ENCODE data around the gene UCN3. TPM values are rescaled to one million over a fixed set of nuclear protein-coding genes. Genes with fewer than 3 reads are reported as not detected.

UCN3 gene
- total RNA-seq, 1 experiment from 2014 or later, result not detected

- H3K27ac ChIP-seq, result no peak overlapping the region
- no peaks in the 10 kb centered on the region for H3K36me3 ChIP-seq
- H3K4me1 ChIP-seq (replicated peaks), result no peaks in the 10 kb centered on the region
- no peak for DNase-seq (ENCODE audit: low read depth in 1 of 2, low spot score in 2 of 2)
- peaks cover 19% of the 10 kb centered on the region for H3K27me3 ChIP-seq (replicated peaks)
- no peaks in the 10 kb centered on the region for H3K9me3 ChIP-seq (replicated peaks)
- no peak overlapping the region for H3K4me3 ChIP-seq
Observed at GRCh38 chr10:5349362-5349761, 15.4 kb upstream of the UCN3 start.

GRCh38 chr10:5354068-5354467, 10.7 kb upstream of the UCN3 start:
- Histone ChIP-seq H3K4me1 (replicated peaks) (no peaks in the 10 kb centered on the region), H3K9me3 (replicated peaks) (no peaks in the 10 kb centered on the region), H3K27ac (no peak overlapping the region), H3K4me3 (no peak overlapping the region), H3K36me3 (no peaks in the 10 kb centered on the region), H3K27me3 (replicated peaks) (peaks cover 17% of the 10 kb centered on the region)
- no peak for DNase-seq (ENCODE audit: low read depth in 1 of 2, low spot score in 2 of 2)

- no peaks in the 10 kb centered on the region for H3K4me1 ChIP-seq (replicated peaks)
- no peaks in the 10 kb centered on the region for H3K9me3 ChIP-seq (replicated peaks)
- DNase-seq (ENCODE audit: low read depth in 1 of 2, low spot score in 2 of 2), result no peak
- no peaks in the 10 kb centered on the region for H3K36me3 ChIP-seq
- H3K27me3 ChIP-seq (replicated peaks), result peaks cover 15% of the 10 kb centered on the region
- no peak overlapping the region for H3K27ac ChIP-seq
- no peak overlapping the region for H3K4me3 ChIP-seq
Observed at GRCh38 chr10:5355594-5356301, 9.0 kb upstream of the UCN3 start.

- Histone ChIP-seq H3K9me3 (replicated peaks) (no peaks in the 10 kb centered on the region), H3K36me3 (no peaks in the 10 kb centered on the region), H3K4me3 (no peak overlapping the region), H3K27me3 (replicated peaks) (peaks cover 18% of the 10 kb centered on the region), H3K27ac (no peak overlapping the region), H3K4me1 (replicated peaks) (no peaks in the 10 kb centered on the region)
- DNase-seq (ENCODE audit: low read depth in 1 of 2, low spot score in 2 of 2), result no peak
Observed at GRCh38 chr10:5356302-5356763, 8.4 kb upstream of the UCN3 start.

GRCh38 chr10:5360318-5360915, 4.3 kb upstream of the UCN3 start:
- DNase-seq (ENCODE audit: low read depth in 1 of 2, low spot score in 2 of 2), result no peak
- Histone ChIP-seq H3K4me3 (no peak overlapping the region), H3K36me3 (no peaks in the 10 kb centered on the region), H3K4me1 (replicated peaks) (no peaks in the 10 kb centered on the region), H3K27ac (no peak overlapping the region), H3K9me3 (replicated peaks) (no peaks in the 10 kb centered on the region), H3K27me3 (replicated peaks) (peaks cover 21% of the 10 kb centered on the region)

GRCh38 chr10:5361966-5362365, 2.8 kb upstream of the UCN3 start:
- H3K27me3 ChIP-seq (replicated peaks), result peaks cover 23% of the 10 kb centered on the region

GRCh38 chr10:5362873-5363272, 1.9 kb upstream of the UCN3 start:
- DNase-seq (ENCODE audit: low read depth in 1 of 2, low spot score in 2 of 2), result no peak
- H3K36me3 ChIP-seq, result no peaks in the 10 kb centered on the region
- no peaks in the 10 kb centered on the region for H3K9me3 ChIP-seq (replicated peaks)
- H3K4me1 ChIP-seq (replicated peaks), result no peaks in the 10 kb centered on the region
- H3K27ac ChIP-seq, result no peak overlapping the region
- no peak overlapping the region for H3K4me3 ChIP-seq
- peaks cover 26% of the 10 kb centered on the region for H3K27me3 ChIP-seq (replicated peaks)

More at GRCh38 chr10:5361966-5362365, 2.8 kb upstream of the UCN3 start:
- H3K36me3 ChIP-seq, result no peaks in the 10 kb centered on the region
- no peaks in the 10 kb centered on the region for H3K9me3 ChIP-seq (replicated peaks)
- DNase-seq (ENCODE audit: low read depth in 1 of 2, low spot score in 2 of 2), result no peak
- H3K4me3 ChIP-seq, result no peak overlapping the region
- H3K27ac ChIP-seq, result no peak overlapping the region
- no peaks in the 10 kb centered on the region for H3K4me1 ChIP-seq (replicated peaks)

- H3K4me1 ChIP-seq (replicated peaks), result no peaks in the 10 kb centered on the region
Observed at GRCh38 chr10:5364374-5364773, 392 bp upstream of the UCN3 start.

GRCh38 chr10:5365928-5366327, 1.2 kb downstream of the UCN3 start:
- Histone ChIP-seq H3K27me3 (replicated peaks) (peaks cover 12% of the 10 kb centered on the region), H3K4me3 (no peak overlapping the region), H3K27ac (no peak overlapping the region), H3K4me1 (replicated peaks) (no peaks in the 10 kb centered on the region), H3K36me3 (no peaks in the 10 kb centered on the region), H3K9me3 (replicated peaks) (no peaks in the 10 kb centered on the region)
- DNase-seq (ENCODE audit: low read depth in 1 of 2, low spot score in 2 of 2), result no peak

More at GRCh38 chr10:5364374-5364773, 392 bp upstream of the UCN3 start:
- no peak overlapping the region for H3K27ac ChIP-seq
- H3K27me3 ChIP-seq (replicated peaks), result peaks cover 22% of the 10 kb centered on the region
- no peaks in the 10 kb centered on the region for H3K9me3 ChIP-seq (replicated peaks)
- H3K36me3 ChIP-seq, result no peaks in the 10 kb centered on the region
- no peak overlapping the region for H3K4me3 ChIP-seq
- DNase-seq (ENCODE audit: low read depth in 1 of 2, low spot score in 2 of 2), result no peak

GRCh38 chr10:5369362-5370158, 4.8 kb downstream of the UCN3 start:
- DNase-seq (ENCODE audit: low read depth in 1 of 2, low spot score in 2 of 2), result no peak
- Histone ChIP-seq H3K36me3 (no peaks in the 10 kb centered on the region), H3K27ac (no peak overlapping the region), H3K9me3 (replicated peaks) (no peaks in the 10 kb centered on the region), H3K4me3 (no peak overlapping the region), H3K4me1 (replicated peaks) (no peaks in the 10 kb centered on the region), H3K27me3 (replicated peaks) (peaks cover 4% of the 10 kb centered on the region)

- H3K27ac ChIP-seq, result no peak overlapping the region
- H3K4me1 ChIP-seq (replicated peaks), result no peaks in the 10 kb centered on the region
- H3K36me3 ChIP-seq, result no peaks in the 10 kb centered on the region
- H3K9me3 ChIP-seq (replicated peaks), result no peaks in the 10 kb centered on the region
- H3K4me3 ChIP-seq, result no peak overlapping the region
- DNase-seq (ENCODE audit: low read depth in 1 of 2, low spot score in 2 of 2), result no peak
- peaks cover 4% of the 10 kb centered on the region for H3K27me3 ChIP-seq (replicated peaks)
Observed at GRCh38 chr10:5370493-5371352, 6.0 kb downstream of the UCN3 start.

- Histone ChIP-seq H3K27me3 (replicated peaks) (no peaks in the 10 kb centered on the region), H3K4me1 (replicated peaks) (no peaks in the 10 kb centered on the region), H3K36me3 (no peaks in the 10 kb centered on the region), H3K4me3 (no peak overlapping the region), H3K27ac (no peak overlapping the region), H3K9me3 (replicated peaks) (no peaks in the 10 kb centered on the region)
- no peak for DNase-seq (ENCODE audit: low read depth in 1 of 2, low spot score in 2 of 2)
Observed at GRCh38 chr10:5373307-5373706, 8.5 kb downstream of the UCN3 start.

GRCh38 chr10:5373891-5374611, 9.3 kb downstream of the UCN3 start:
- Histone ChIP-seq H3K9me3 (replicated peaks) (no peaks in the 10 kb centered on the region), H3K27ac (no peak overlapping the region), H3K36me3 (no peaks in the 10 kb centered on the region), H3K4me1 (replicated peaks) (no peaks in the 10 kb centered on the region), H3K4me3 (no peak overlapping the region), H3K27me3 (replicated peaks) (no peaks in the 10 kb centered on the region)
- DNase-seq (ENCODE audit: low read depth in 1 of 2, low spot score in 2 of 2), result no peak
